GM18909 (cell line): ENCODE results near the gene PRSS38.

Experiments
- ATAC-seq: cut with Tn5 transposase; IDR thresholded peaks from one replicate; pipeline ENCODE4 v1.9.1; 2021; ENCODE audit warnings: mild to moderate bottlenecking; ENCODE audit not compliant: unreplicated experiment, poor library complexity

PRSS38 gene

GRCh38 chr1:227778401-227778947 lies 37.0 kb upstream of the PRSS38 start:
- no peak for ATAC-seq

GRCh38 chr1:227779021-227779441 lies 36.4 kb upstream of the PRSS38 start:
- ATAC-seq = no peak

- ATAC-seq = no peak
These were observed 35.8 kb upstream of the PRSS38 start for GRCh38 chr1:227779685-227780084.

- ATAC-seq = no peak
These were observed 35.1 kb upstream of the PRSS38 start for GRCh38 chr1:227780101-227781044.

GRCh38 chr1:227781314-227781930 lies 34.1 kb upstream of the PRSS38 start:
- no peak for ATAC-seq

GRCh38 chr1:227782226-227782625 lies 33.2 kb upstream of the PRSS38 start:
- ATAC-seq = no peak

GRCh38 chr1:227785094-227785804 lies 30.2 kb upstream of the PRSS38 start:
- no peak for ATAC-seq

GRCh38 chr1:227785805-227786671 lies 29.4 kb upstream of the PRSS38 start:
- no peak for ATAC-seq

- peak; percentile 0 for ATAC-seq
These were observed 28.6 kb upstream of the PRSS38 start for GRCh38 chr1:227786673-227787512.

GRCh38 chr1:227787513-227788270 lies 27.8 kb upstream of the PRSS38 start:
- peak; percentile 91 for ATAC-seq

GRCh38 chr1:227788271-227789083 lies 27.0 kb upstream of the PRSS38 start:
- peak; percentile 67 for ATAC-seq

GRCh38 chr1:227789084-227790033 lies 26.1 kb upstream of the PRSS38 start:
- ATAC-seq = no peak

- ATAC-seq = no peak
These were observed 25.5 kb upstream of the PRSS38 start for GRCh38 chr1:227790034-227790400.

GRCh38 chr1:227790868-227791267 lies 24.6 kb upstream of the PRSS38 start:
- ATAC-seq = no peak

GRCh38 chr1:227791425-227792143 lies 23.9 kb upstream of the PRSS38 start:
- ATAC-seq = no peak
